Measurements from ENCODE around the gene NOX5.

The NOX5 gene

GRCh38 chr15:69012761-69013364 lies 1.6 kb upstream of the NOX5 start:
- Mint-ChIP-seq H3K27me3 (ENCODE audit: low read depth, poor library complexity) (peaks cover 7% of the 10 kb centered on the region), H3K9me3 (peaks cover 21% of the 10 kb centered on the region), H3K4me1 (peaks cover 14% of the 10 kb centered on the region), H3K36me3 (ENCODE audit: low read depth) (peaks cover 3% of the 10 kb centered on the region), H3K4me3 (no peak overlapping the region), H3K27ac (no peak overlapping the region)
- TF ChIP-seq CTCF (IDR thresholded peaks at IDR 0.05), result no peak
- no peak for DNase-seq

DNA sequence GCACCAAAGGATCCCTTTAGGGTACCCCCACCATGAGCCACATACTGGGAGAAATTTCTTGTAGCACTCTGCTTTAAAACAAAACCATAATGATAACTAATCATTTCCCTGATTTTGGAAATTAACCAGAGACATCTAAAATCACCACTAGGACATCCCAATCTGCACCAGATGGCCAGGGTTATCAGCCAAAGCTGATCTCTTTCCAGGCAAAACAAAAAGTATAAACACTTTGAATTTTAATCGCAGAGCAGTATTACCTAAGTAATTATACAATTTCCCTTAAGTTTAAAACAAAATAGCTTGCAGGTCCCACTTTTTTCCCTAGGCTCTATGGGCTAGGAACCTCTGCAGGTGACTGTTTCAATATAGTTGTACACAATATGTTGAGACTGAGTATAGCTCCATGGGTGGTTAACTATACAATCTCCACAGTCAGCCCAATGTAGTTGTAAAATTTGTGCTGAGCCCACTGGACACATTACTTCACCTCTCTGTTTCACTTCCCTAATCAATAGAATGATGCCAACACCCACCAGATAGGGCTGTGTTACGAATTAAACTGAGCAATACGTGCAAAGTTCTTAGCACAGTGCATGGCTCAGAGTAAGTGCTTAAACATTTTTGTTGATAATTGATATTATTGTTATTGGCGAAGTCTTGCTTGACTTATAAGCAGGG lies 629 bp upstream of the NOX5 start:
- peaks cover 14% of the 10 kb centered on the region for H3K4me1 Mint-ChIP-seq
- peaks cover 11% of the 10 kb centered on the region for H3K9me3 Mint-ChIP-seq
- no peaks in the 10 kb centered on the region for H3K36me3 Mint-ChIP-seq (ENCODE audit: low read depth)
- no peak overlapping the region for H3K27ac Mint-ChIP-seq
- no peak for DNase-seq
- no peak overlapping the region for H3K4me3 Mint-ChIP-seq
- no peak for TF ChIP-seq CTCF (IDR thresholded peaks at IDR 0.05)
- peaks cover 7% of the 10 kb centered on the region for H3K27me3 Mint-ChIP-seq (ENCODE audit: low read depth, poor library complexity)

DNA sequence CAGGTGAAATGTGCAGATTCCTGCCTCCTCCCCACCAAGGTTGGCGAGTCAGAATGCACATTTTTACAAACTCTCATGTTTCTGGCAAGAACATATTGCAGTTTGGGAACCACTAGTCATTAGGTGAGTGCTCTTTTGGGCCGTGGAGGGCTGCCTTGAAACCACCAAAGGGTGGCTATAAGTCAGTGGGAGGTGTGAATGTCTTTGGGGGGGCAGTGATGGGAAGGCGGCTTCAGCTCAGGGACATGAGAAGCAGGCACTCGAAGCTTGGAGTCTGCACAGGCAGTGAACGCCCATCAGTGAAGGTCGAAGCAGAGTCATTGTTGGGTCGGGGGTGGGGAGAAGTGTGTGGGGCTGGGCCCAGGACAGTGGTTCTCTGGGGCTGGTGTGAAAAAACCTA lies 1.1 kb downstream of the NOX5 start:
- Mint-ChIP-seq H3K4me1 (peaks cover 9% of the 10 kb centered on the region), H3K4me3 (no peak overlapping the region), H3K27me3 (ENCODE audit: low read depth, poor library complexity) (peaks cover 7% of the 10 kb centered on the region), H3K36me3 (ENCODE audit: low read depth) (no peaks in the 10 kb centered on the region), H3K9me3 (no peaks in the 10 kb centered on the region), H3K27ac (peak overlapping the region; percentile 21)
- DNase-seq, result no peak
- TF ChIP-seq CTCF (IDR thresholded peaks at IDR 0.05), result no peak

- DNase-seq, result no peak
- H3K4me1 Mint-ChIP-seq, result peaks cover 9% of the 10 kb centered on the region
- H3K27me3 Mint-ChIP-seq (ENCODE audit: low read depth, poor library complexity), result peaks cover 7% of the 10 kb centered on the region
- H3K27ac Mint-ChIP-seq, result no peak overlapping the region
- no peak for TF ChIP-seq CTCF (IDR thresholded peaks at IDR 0.05)
- no peaks in the 10 kb centered on the region for H3K36me3 Mint-ChIP-seq (ENCODE audit: low read depth)
- no peaks in the 10 kb centered on the region for H3K9me3 Mint-ChIP-seq
- H3K4me3 Mint-ChIP-seq, result no peak overlapping the region
Measured at GRCh38 chr15:69016021-69016595, 1.6 kb downstream of the NOX5 start.

GRCh38 chr15:69017978-69018377 lies 3.5 kb downstream of the NOX5 start:
- no peak overlapping the region for H3K4me3 Mint-ChIP-seq
- H3K36me3 Mint-ChIP-seq (ENCODE audit: low read depth), result no peaks in the 10 kb centered on the region
- no peaks in the 10 kb centered on the region for H3K9me3 Mint-ChIP-seq
- peaks cover 9% of the 10 kb centered on the region for H3K4me1 Mint-ChIP-seq
- no peak for DNase-seq
- no peak for TF ChIP-seq CTCF (IDR thresholded peaks at IDR 0.05)
- no peak overlapping the region for H3K27ac Mint-ChIP-seq
- H3K27me3 Mint-ChIP-seq (ENCODE audit: low read depth, poor library complexity), result peaks cover 12% of the 10 kb centered on the region

Data from nephron progenitor cell (in vitro differentiated cells).